GM10248 (cell line): ENCODE data around the gene GFOD1.
"Not testable (repeated sequence)": the region's sequence is repeated elsewhere in the genome, so short reads cannot be mapped to it uniquely, and the experiment has no call there.

Experiments used
- CTCF ChIA-PET: fragments of 300-600 bp; sonication (Branson Sonifier 250); formaldehyde crosslinking; extraction: SDS; loops from one replicate; lab custom pipeline; 2021; ENCODE audit warnings: antibody characterized with exemption; lab: Yijun Ruan, JAX
- POLR2A ChIA-PET: fragments of 350-650 bp; sonication (Branson Sonifier 250); formaldehyde crosslinking; extraction: SDS; loops from one replicate; lab custom pipeline; 2020; ENCODE audit warnings: antibody characterized with exemption; lab: Yijun Ruan, JAX
- DNase-seq: peaks from one replicate; pipeline ENCODE4 v3.0.0; 2012; ENCODE audit errors: extremely low spot score
- CTCF ChIP-seq: IDR thresholded peaks from 2 replicates; pipeline ENCODE4 v1.5.1; 2012; ENCODE audit warnings: mild to moderate bottlenecking, low read depth; ENCODE audit errors: extremely low read depth, missing control alignments, control extremely low read depth

Gene GFOD1

GRCh38 chr6:13436399-13437217 is 50.8 kb downstream of the GFOD1 start:
- POLR2A ChIA-PET, result no interaction called here
- CTCF ChIA-PET, result interaction anchor here (0.7 to 1.6 kb wide), 7 partner anchors 15 to 179 kb away, joined by 3 to 4 read pairs (median 3); partner anchors contain the start of gene NOL7
- DNase-seq, result no peak
- TF ChIP-seq CTCF, result no peak

- TF ChIP-seq CTCF, result no peak
- ChIA-PET POLR2A (no interaction called here), CTCF (interaction anchor here (0.9 to 1.5 kb wide), 2 partner anchors 9 to 15 kb away, joined by 3 read pairs; no protein-coding TSS in a partner anchor)
- DNase-seq, result no peak
Observed at GRCh38 chr6:13435477-13436246, 51.7 kb downstream of the GFOD1 start.

GRCh38 chr6:13434777-13435176 is 52.6 kb downstream of the GFOD1 start:
- ChIA-PET POLR2A (no interaction called here), CTCF (interaction anchor here (1.5 kb wide), 1 partner anchor 16 kb away, joined by 3 read pairs; no protein-coding TSS in a partner anchor)
- DNase-seq, result no peak
- no peak for TF ChIP-seq CTCF

- DNase-seq, CTCF ChIA-PET, POLR2A ChIA-PET: not testable (repeated sequence)
Observed at GRCh38 chr6:13434135-13434775, 53.1 kb downstream of the GFOD1 start.

GRCh38 chr6:13433709-13434121 is 53.7 kb downstream of the GFOD1 start:
- ChIA-PET POLR2A (no interaction called here), CTCF (interaction anchor here (0.9 to 9.0 kb wide), 2 partner anchors 38 to 96 kb away, joined by 4 to 90 read pairs; no protein-coding TSS in a partner anchor)
- no peak for TF ChIP-seq CTCF
- no peak for DNase-seq

- DNase-seq, result no peak
- ChIA-PET CTCF (interaction anchor here (0.9 to 9.0 kb wide), 6 partner anchors 9 to 95 kb away, joined by 3 to 90 read pairs (median 4); no protein-coding TSS in a partner anchor), POLR2A (interaction anchor here (0.5 kb wide), 1 partner anchor 23 kb away, joined by 3 read pairs; no protein-coding TSS in a partner anchor)
- no peak for TF ChIP-seq CTCF
Observed at GRCh38 chr6:13432526-13433184, 54.7 kb downstream of the GFOD1 start.
